GM12892 (cell line): ENCODE data around the gene TEX38.

ENCODE experiments used
- POLR2A ChIP-seq: IDR thresholded peaks from 2 replicates; pipeline ENCODE4 v1.6.1; 2011; ENCODE audit warnings: low read depth, low read length, control low read depth
- TAF1 ChIP-seq: IDR thresholded peaks from 2 replicates; pipeline ENCODE4 v1.6.1; 2011; ENCODE audit warnings: low read depth, mild to moderate bottlenecking, control low read depth, low read length, borderline replicate concordance

- TF ChIP-seq POLR2A (no peak), TAF1 (no peak)
Observed at GRCh38 chr1:46708121-46708520, 36.5 kb downstream of the TEX38 start.
